HG03442 (cell line): ENCODE data around the gene PLA2G4F.

Source experiments
- ATAC-seq: cut with Tn5 transposase; IDR thresholded peaks from one replicate; pipeline ENCODE4 v1.9.1; 2021; ENCODE audit warnings: mild to moderate bottlenecking, moderate library complexity; ENCODE audit not compliant: unreplicated experiment

PLA2G4F gene

GRCh38 chr15:42166225-42166940, 9.9 kb upstream of the PLA2G4F start:
- no peak for ATAC-seq

DNA sequence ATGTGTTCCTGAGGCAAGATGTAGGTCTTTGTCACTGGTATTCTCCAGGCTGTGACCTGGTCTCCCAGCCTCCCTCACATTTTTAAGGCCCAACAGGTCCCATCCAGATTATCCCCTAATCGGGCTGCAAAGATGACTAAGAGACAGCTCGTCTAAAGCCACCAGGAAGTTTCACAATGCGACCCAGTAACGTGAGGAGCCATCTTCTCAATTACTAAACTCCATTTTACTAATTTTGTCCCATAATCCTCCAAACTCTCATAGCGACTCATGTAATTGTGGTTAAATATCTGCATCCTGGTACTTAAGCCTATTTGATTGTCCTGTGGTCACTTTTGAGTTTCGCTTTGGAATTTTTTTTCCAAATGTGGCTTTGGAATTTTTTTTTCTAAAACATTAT, 8.7 kb upstream of the PLA2G4F start:
- no peak for ATAC-seq

GRCh38 chr15:42163947-42164550, 7.6 kb upstream of the PLA2G4F start:
- ATAC-seq, result no peak

- ATAC-seq, result no peak
Observed at GRCh38 chr15:42163291-42163690, 6.9 kb upstream of the PLA2G4F start.

DNA sequence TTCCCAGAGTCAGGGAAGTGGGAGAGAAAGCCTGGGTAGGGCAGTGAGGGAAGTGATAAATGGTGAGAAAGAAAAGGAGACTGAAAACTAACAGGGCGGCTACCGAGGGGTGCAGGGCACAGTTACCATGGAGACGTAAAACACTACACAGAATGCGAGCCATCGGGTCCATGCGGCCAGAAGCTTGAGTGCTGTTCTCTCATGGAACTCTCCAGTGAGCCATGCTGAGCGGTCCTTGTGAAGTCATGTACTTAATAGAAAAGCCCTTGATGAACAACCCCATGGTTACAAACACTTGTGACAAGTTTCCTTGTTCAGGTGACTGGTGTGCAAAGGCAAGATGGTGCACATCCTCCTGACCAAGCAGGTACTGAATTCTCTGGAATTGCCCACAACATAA, 3.7 kb upstream of the PLA2G4F start:
- ATAC-seq, result no peak

- no peak for ATAC-seq
Observed at GRCh38 chr15:42159381-42160015, 3.1 kb upstream of the PLA2G4F start.

GRCh38 chr15:42158941-42159340, 2.5 kb upstream of the PLA2G4F start:
- ATAC-seq, result no peak

DNA sequence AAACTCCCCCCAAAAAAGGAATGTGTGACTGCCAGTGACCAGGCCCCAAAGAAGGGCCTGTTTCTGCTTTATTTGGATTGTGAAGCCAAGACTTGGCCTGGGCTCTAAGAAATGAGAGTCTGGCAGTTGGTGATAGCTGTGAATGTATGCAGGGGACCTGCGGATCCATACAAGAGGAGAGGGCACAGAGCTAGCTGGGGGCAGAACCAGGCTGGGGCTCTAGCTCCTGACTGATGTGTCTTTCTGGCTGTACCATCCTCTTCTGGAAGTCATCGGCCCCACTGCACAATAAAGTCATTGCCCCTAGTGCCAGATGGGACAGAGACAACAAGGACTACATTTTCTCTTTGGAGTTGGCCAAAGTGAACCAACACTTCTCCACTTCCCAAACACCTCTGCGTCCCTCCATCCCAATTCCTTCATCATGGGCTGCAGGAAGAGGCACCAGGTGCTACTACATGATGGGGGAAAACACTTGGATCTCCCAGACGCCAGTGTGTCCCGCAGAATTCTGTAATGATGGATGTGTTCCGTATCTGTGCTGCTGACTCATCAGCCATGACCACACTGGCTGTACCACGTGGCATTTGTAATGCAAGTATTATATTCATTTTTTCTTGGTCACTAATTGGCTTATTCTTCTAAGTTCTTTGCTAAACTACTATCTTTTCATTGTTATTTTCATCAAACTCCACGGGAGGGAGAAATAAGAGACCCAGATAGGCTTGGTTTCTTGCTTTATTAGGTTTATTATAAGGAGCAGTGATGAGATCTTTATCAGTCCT, 1.7 kb upstream of the PLA2G4F start:
- ATAC-seq, result no peak

- ATAC-seq, result no peak
Observed at GRCh38 chr15:42157381-42157780, 945 bp upstream of the PLA2G4F start.

DNA sequence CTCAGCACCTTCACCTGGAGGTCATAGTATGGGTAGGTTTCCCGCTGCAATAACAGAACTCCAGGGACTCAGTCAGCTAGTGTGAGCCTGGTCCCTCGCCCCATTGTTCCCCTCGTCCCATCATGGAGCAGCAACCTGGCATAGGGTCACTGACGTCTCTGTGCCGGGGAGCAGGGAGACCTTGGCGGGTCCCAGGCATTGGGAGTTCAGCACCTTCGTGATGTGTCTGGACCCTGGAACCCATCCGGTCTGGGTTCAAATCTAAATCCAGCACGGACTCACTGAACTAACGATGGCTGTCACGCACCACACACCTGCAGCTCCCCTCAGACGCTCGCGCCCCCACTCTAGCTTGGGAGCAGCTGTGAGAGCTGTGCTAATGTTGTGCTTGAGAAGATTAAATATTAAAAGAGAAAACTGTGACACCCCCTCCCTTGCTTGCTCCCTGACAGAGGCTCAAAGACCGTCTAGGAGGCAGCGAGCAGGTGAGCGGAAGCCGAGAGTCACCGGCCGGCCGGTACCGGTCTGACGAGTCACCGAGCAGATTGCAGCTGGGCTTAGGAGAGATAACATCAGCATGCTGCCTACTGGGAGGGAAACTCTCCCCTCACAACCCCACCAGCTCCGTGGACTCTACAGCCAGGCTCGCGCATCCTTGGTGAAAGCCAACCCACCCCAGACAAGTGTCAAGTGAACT, 742 bp downstream of the PLA2G4F start:
- ATAC-seq, result no peak

- no peak for ATAC-seq
Observed at GRCh38 chr15:42154956-42155355, 1.5 kb downstream of the PLA2G4F start.

GRCh38 chr15:42154212-42154941, 2.1 kb downstream of the PLA2G4F start:
- ATAC-seq, result no peak

DNA sequence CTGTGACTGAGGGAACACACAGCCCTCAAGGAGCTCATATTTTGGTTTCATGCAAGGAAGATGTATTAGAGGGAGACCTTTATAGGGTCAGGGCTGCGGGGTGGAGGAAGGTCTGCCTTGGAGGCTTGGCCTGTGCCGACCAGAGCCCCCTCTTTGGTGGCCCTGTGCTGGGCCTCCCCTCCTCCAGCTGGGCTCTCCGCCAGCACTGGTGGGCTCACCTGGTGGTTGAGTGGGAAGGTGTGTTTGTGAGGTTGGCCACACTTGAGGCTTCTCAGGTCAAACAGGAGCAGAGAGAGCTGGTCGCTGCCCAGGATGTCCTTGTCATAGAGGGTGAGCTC, 2.6 kb downstream of the PLA2G4F start:
- no peak for ATAC-seq

DNA sequence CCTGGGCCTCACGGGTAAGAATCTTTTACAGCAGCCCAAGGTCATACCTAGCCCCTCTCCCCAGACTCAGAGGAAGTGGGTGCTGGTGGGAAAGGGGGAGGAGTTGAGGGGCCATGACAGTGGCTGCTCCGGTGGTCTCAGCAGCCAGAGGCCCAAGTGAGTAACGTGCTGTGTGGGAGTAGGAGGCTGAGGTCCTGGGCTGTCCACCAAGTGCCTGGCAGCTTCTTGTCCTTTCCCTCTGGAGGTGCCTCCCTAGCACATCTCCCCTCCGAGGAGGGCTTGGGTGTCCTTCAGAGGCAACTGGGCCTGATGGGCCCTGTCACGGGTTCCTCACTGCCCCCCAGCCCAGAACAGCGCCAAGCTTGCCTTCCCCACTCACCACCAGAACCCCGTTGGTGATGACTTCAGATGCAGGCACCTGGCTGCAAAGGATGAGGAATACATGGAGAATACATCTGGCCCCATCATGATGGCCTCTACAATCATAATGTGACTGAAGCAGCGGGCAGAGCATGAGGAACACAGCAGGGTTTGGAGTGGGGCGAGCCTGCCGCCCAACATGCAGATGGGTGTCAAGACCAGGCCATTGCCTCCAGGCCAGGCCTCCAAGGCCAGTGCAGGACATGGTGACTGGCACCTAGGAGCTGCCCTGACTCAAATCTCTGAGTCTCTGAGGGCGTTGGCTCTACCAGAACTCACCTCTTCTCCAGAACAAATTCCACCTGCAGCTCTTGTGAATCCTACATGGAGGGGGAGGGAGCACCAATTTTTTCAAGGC, 3.3 kb downstream of the PLA2G4F start:
- no peak for ATAC-seq

DNA sequence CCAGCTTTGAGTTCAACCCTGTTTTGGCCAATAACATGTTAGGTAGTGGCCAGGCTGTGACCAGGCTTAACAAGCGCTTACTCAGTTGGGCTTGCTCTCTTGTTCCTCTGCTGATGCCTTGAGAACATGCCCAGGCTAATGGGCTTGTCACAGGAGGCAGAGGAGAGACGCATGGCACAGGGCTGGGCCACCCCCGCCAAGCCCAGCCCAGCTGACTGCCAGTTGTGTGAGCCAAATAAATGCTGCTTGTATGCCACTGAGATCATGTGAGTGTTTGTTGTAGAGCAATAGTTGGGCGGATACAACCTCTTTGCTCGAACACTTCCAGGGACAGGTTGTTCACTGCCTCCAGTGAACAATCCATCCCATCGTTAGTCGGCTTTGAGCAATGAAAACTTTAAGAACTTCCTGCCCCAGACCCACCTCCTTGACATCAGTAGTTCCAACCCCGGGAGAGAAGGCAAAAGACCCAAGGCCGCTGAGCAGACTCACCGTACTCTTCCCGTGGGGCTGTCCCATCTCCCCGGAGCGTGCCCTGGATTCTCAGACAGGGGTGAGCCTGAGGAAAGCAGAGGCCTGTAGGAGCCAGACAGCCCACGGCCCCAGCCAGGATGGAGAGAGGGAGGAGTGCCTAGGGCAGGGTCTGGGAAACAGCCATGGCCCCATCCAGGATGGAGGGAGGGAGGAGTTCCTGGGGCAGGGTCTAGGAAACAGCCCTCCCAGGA, 4.1 kb downstream of the PLA2G4F start:
- no peak for ATAC-seq

DNA sequence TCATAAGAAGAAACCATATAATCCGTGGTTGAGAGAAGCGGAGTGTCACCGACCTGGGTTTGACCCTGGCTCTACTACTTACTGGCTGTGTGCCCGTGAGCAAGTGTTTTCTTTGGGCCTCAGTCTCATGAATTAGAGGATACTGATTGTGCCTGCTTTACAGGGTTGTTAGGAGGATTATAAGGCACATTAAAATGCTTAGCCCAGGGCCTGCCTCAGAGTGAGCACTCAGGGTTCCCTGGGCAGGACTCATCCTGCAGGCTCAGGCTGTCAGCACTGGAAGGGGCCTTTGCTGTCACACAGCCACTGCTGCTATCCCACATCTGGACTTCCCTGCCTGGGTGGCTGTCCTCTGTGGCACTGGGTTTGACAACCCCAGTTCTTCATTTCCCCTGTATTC, 4.7 kb downstream of the PLA2G4F start:
- no peak for ATAC-seq

GRCh38 chr15:42151141-42151561, 5.3 kb downstream of the PLA2G4F start:
- ATAC-seq, result no peak

DNA sequence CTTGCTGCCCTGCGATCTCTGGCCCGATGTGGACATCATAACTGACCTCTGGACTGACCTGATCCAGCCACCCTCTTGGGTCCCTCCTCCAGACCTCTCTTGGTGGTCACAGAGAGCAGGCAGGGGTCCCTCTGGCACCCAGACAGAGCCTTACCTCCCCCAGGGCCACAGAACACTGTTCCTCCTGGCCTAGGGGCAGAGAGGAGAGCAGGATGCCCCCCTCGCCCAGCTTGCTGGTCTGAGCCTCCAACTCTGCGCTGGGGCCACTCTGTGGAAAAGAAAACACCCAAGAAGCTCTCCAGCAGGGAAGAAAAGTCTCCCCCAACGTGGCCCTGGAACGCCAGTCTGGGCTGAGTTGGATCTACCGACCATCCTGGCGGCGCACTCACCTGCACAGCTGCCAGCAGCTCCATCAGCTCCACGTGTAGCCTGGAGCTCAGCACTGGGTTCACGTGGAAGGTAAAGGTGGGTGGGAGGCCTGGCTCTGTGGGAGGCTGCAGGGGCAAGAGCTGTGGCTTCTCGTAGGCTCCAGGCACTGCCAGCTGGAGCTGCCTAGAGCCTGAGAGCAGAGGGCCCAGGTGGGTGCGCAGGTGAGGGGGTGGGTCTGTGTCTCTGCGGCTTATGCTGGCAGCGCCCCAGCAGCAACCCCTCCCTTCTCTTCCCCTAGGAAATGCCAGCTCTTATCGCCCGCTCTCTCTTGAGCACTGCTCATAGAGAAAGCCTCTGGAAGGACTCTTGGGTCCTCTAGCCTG, 6.0 kb downstream of the PLA2G4F start:
- ATAC-seq, result no peak
